ENCODE measurements around the gene TSFM. TPM values are rescaled to one million over a fixed set of nuclear protein-coding genes. Genes with fewer than 3 reads are reported as not detected.

Gene TSFM
- total and polyA plus RNA-seq, 2 of the 4 experiments (the other 2 are of a cell fraction), result 11.5 to 14.0 TPM

GRCh38 chr12:57777911-57778310 is 4.7 kb upstream of the TSFM start:
- Histone ChIP-seq H4K20me1 (ENCODE audit: insufficient read depth, low read length) (no peaks in the 10 kb centered on the region), H3K18ac (ENCODE audit: low read depth, low read length) (no peak overlapping the region), H2BK5ac (ENCODE audit: low read depth, low read length, poor library complexity, severe bottlenecking) (no peak overlapping the region), H4K91ac (ENCODE audit: insufficient read depth, low read depth, low read length) (no peak overlapping the region), H2BK120ac (ENCODE audit: low read depth, low read length) (no peak overlapping the region), H2AFZ (replicated peaks; ENCODE audit: low read length, poor library complexity) (no peak overlapping the region), H3K36me3 (ENCODE audit: control insufficient read depth, insufficient read depth, low read length) (peaks cover 6% of the 10 kb centered on the region), H3K4me2 (ENCODE audit: low read depth, low read length) (no peak overlapping the region), H3K9me3 (ENCODE audit: control insufficient read depth, insufficient read depth, low read length) (no peaks in the 10 kb centered on the region), H3K56ac (ENCODE audit: extremely low read depth, insufficient read depth, low read length) (no peak overlapping the region), H3K9me1 (ENCODE audit: insufficient read depth, low read length) (0 out of 2 replicates have a peak, but pooled peaks cover 3% of the 10 kb centered on the region), H3K23ac (ENCODE audit: low read depth, low read length) (no peak overlapping the region), H2BK15ac (ENCODE audit: low read depth, low read length) (no peak overlapping the region), H2BK20ac (ENCODE audit: low read depth, low read length) (no peak overlapping the region), H3K4me1 (ENCODE audit: control insufficient read depth, insufficient read depth, low read length) (no peaks in the 10 kb centered on the region), H3K14ac (replicated peaks; ENCODE audit: low read depth, low read length) (no peak overlapping the region), H4K5ac (ENCODE audit: low read depth, low read length) (no peak overlapping the region), H2AK5ac (ENCODE audit: low read depth, low read length) (no peak overlapping the region), H4K8ac (ENCODE audit: low read depth in 2 of 2, low read length in 2 of 2) (no peak overlapping the region), H3K4me3 (ENCODE audit: insufficient read depth, low read depth, low read length) (no peak overlapping the region), H3K27ac (ENCODE audit: insufficient read depth, low read length) (no peak overlapping the region), H3K4ac (ENCODE audit: low read depth, low read length) (no peak overlapping the region), H3K9ac (ENCODE audit: low read depth, low read length) (no peak overlapping the region), H3K27me3 (ENCODE audit: control insufficient read depth, insufficient read depth, low read length) (no peaks in the 10 kb centered on the region), H3K79me1 (ENCODE audit: low read depth in 1 of 2, low read length in 2 of 2) (peaks cover 7 to 22% of the 10 kb centered on the region in 2 experiments), H2AK9ac (replicated peaks; ENCODE audit: low read depth, low read length, poor library complexity) (no peak overlapping the region)
- dilution Hi-C loops (cut with HindIII; ENCODE audit: low sequenced_read_pairs, unreplicated experiment), result no loop called here
- ATAC-seq (ENCODE audit: low read depth), result no peak
- no TSS peak for BruUV-seq (replicated peaks)
- in situ Hi-C loops (cut with MboI; ENCODE audit: low sequenced_read_pairs), result no loop called here
- intact Hi-C loops (cut with micrococcal nuclease), result no loop called here
- ChIA-PET CTCF (no interaction called here), POLR2A (ENCODE audit: unreplicated experiment) (no interaction called here)
- TF ChIP-seq MAFK (IDR thresholded peaks at IDR 0.05; ENCODE audit: low read depth, low read length), result no peak
- no peak for TF ChIP-seq ELK1 (IDR thresholded peaks at IDR 0.05; ENCODE audit: borderline replicate concordance, low read depth, low read length)
- no peak for TF ChIP-seq MAZ (IDR thresholded peaks at IDR 0.05; ENCODE audit: borderline replicate concordance, low read depth, low read length)
- no CpG with 5 or more reads among the region's 7 CpGs for WGBS, 2 experiments (ENCODE audit: extremely low coverage in 2 of 2, insufficient read length in 1 of 2)
- no peak for DNase-seq
